HCT116 (cell line): ENCODE data around the gene DNASE2B. TPM values are rescaled to one million over a fixed set of nuclear protein-coding genes. Genes with fewer than 3 reads are reported as not detected.

ENCODE experiments used
- ATAC-seq: fragments of 200-7000 bp; cut with Tn5 transposase; 2 replicates; pipeline ENCODE4 v1.9.1; 2020; ENCODE audit warnings: mild to moderate bottlenecking, moderate library complexity
- BruUV-seq: library from RNA; stranded (reverse); fragments of 400-500 nt; replicated peaks from 2 replicates; lab custom pipeline; 2021; lab: Mats Ljungman, UMichigan
- CTCF ChIA-PET: fragments of 300-600 bp; sonication (Branson Sonifier 250); formaldehyde crosslinking; loops from one replicate; lab custom pipeline; 2021; ENCODE audit warnings: antibody characterized with exemption; lab: Charles Lee
- POLR2A ChIA-PET: fragments of 300-600, 350-600 bp; sonication (Branson Sonifier 250); formaldehyde crosslinking; loops from one replicate; lab custom pipeline; 2021; ENCODE audit warnings: antibody characterized with exemption; lab: Charles Lee
- RAD21 ChIA-PET, 2 experiments: fragments of 300-600 bp; sonication (Branson Sonifier 250); formaldehyde crosslinking; loops; one replicate each; lab custom pipeline; 2023; ENCODE audit warnings: low total read pairs in 2 of 2; ENCODE audit not compliant: uncharacterized antibody in 2 of 2, unreplicated experiment in 2 of 2, low non-redundant PET in 1 of 2; lab: Charles Lee
- DNase-seq: peaks from one replicate; pipeline ENCODE4 v3.0.0-alpha.2; 2010; ENCODE audit warnings: low read depth, low spot score
- H2AFZ ChIP-seq: fragments of 200-600 bp; shearing (Covaris generic), sonication (generic); 2 replicates; pipeline ENCODE4 v1.6.1; 2017; ENCODE audit warnings: low read depth, mixed run types, mixed read lengths, antibody characterized with exemption, low read length; ENCODE audit not compliant: poor library complexity, severe bottlenecking
- H3K27ac ChIP-seq: 2 replicates; pipeline ENCODE4 v1.5.1; 2012; ENCODE audit warnings: low read depth, low read length
- H3K27me3 ChIP-seq: fragments of 200-600 bp; sonication (generic); 2 replicates; pipeline ENCODE4 v1.6.1; 2016; ENCODE audit warnings: mixed run types, low read length, mixed read lengths; ENCODE audit not compliant: insufficient read depth
- H3K36me3 ChIP-seq, 2 experiments: fragments of 200-500 bp in 1 of 2; fragments of 200-600 bp in 1 of 2; sonication (Bioruptor generic) in 1 of 2; sonication (generic) in 1 of 2; 2 replicates each; pipeline versions ENCODE4 v1.5.1 to v1.6.1; 2014 to 2016; ENCODE audit warnings: low read length in 2 of 2, inconsistent platforms in 1 of 2, mixed read lengths in 1 of 2, mixed run types in 1 of 2; ENCODE audit not compliant: insufficient read depth in 2 of 2, control insufficient read depth in 1 of 2
- H3K4me1 ChIP-seq, 2 experiments: fragments of 200-600 bp in 1 of 2; sonication (generic) in 1 of 2; 2 replicates each; pipeline versions ENCODE4 v1.5.1 to v1.6.1; 2012 to 2017; ENCODE audit warnings: low read length in 2 of 2, inconsistent platforms in 1 of 2, mild to moderate bottlenecking in 1 of 2, mixed read lengths in 1 of 2, mixed run types in 1 of 2, moderate library complexity in 1 of 2; ENCODE audit not compliant: insufficient read depth in 2 of 2, control insufficient read depth in 1 of 2
- H3K4me2 ChIP-seq: fragments of 200-600 bp; sonication (generic); 2 replicates; pipeline ENCODE4 v1.6.1; 2017; ENCODE audit warnings: mixed run types, low read length, mixed read lengths
- H3K4me3 ChIP-seq, 2 experiments: fragments of 200-600 bp in 1 of 2; sonication (generic) in 1 of 2; replicated peaks in 1 of 2; 2 replicates each; pipeline ENCODE4 v1.5.1; 2011 to 2016; ENCODE audit warnings: low read length in 2 of 2, control low read depth in 1 of 2, low read depth in 1 of 2, mild to moderate bottlenecking in 1 of 2, mixed read lengths in 1 of 2, mixed run types in 1 of 2
- H3K79me2 ChIP-seq: fragments of 200-600 bp; sonication (generic); 2 replicates; pipeline ENCODE4 v1.6.1; 2017; ENCODE audit warnings: mild to moderate bottlenecking, mixed run types, low read length, moderate library complexity, mixed read lengths; ENCODE audit not compliant: insufficient read depth
- H3K9ac ChIP-seq: fragments of 200-600 bp; sonication (generic); 2 replicates; pipeline ENCODE4 v1.6.1; 2016; ENCODE audit warnings: low read length, mixed read lengths
- H3K9me2 ChIP-seq: fragments of 200-600 bp; sonication (generic), shearing (Covaris generic); 2 replicates; pipeline ENCODE4 v1.6.1; 2017; ENCODE audit warnings: mixed run types, mild to moderate bottlenecking, moderate library complexity; ENCODE audit not compliant: insufficient read depth
- H3K9me3 ChIP-seq, 2 experiments: fragments of 200-500 bp in 1 of 2; fragments of 200-600 bp in 1 of 2; sonication (Bioruptor generic) in 1 of 2; sonication (generic) in 1 of 2; 2 replicates each; pipeline ENCODE4 v1.6.1; 2014 to 2017; ENCODE audit warnings: low read length in 2 of 2, mixed read lengths in 2 of 2, inconsistent platforms in 1 of 2, low read depth in 1 of 2, mild to moderate bottlenecking in 1 of 2, mixed run types in 1 of 2, moderate library complexity in 1 of 2; ENCODE audit not compliant: control insufficient read depth in 1 of 2, insufficient read depth in 1 of 2
- H4K20me1 ChIP-seq: fragments of 200-600 bp; sonication (generic), shearing (Covaris generic); 2 replicates; pipeline ENCODE4 v1.6.1; 2017; ENCODE audit warnings: mixed run types, mild to moderate bottlenecking, moderate library complexity; ENCODE audit not compliant: insufficient read depth
- CBX3 ChIP-seq: IDR thresholded peaks from 2 replicates; pipeline ENCODE4 v1.6.1; 2012; ENCODE audit warnings: low read depth
- CEBPB ChIP-seq: IDR thresholded peaks from 2 replicates; pipeline ENCODE4 v1.6.1; 2012; ENCODE audit warnings: low read depth
- FOSL1 ChIP-seq: IDR thresholded peaks from 2 replicates; pipeline ENCODE4 v1.6.1; 2012; ENCODE audit warnings: low read depth
- MAX ChIP-seq: IDR thresholded peaks from 2 replicates; pipeline ENCODE4 v1.6.1; 2012
- TCF7L2 ChIP-seq: IDR thresholded peaks from 2 replicates; pipeline ENCODE4 v1.7.0; 2011; ENCODE audit warnings: borderline replicate concordance, inconsistent platforms; ENCODE audit not compliant: insufficient read depth, insufficient read length; ENCODE audit errors: extremely low read depth
- ZFX ChIP-seq: fragments of 450-650 bp; IDR thresholded peaks from 2 replicates; pipeline ENCODE4 v1.6.1; 2017
- intact Hi-C: fragments of 100-400 bp; cut with micrococcal nuclease; formaldehyde crosslinking; loops from 2 replicates; pipeline ENCODE4 v1.10.0; 2022
- total RNA-seq: library from RNA; stranded (reverse); gene quantifications from one replicate; pipeline ENCODE4 v1.2.1, GENCODE V29; 2021; ENCODE audit not compliant: unreplicated experiment

The DNASE2B gene
- total RNA-seq, 1 experiment from 2014 or later = 0.42 TPM

DNA sequence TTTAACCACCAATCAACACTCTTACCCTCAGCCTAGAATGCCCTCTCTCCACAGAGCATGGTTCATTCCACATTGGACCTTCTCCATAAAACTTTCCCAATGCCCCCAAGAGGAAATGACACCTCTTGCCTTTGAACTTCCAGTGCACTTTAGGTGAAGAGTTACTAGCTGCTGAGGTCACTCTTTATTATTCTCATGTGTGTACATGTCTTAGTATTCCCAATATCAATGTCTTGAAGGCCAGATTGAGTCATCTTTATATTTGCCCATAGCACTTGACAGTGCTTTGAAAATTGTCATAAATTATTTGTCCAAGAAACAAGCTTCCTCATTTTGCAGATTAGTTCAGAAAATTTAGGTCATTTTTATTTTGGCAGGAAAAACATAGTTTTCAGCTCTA is 8.1 kb upstream of the DNASE2B start:
- no peak for ATAC-seq
- Histone ChIP-seq H3K27ac (no peak overlapping the region), H3K9me2 (no peaks in the 10 kb centered on the region), H3K4me1 (peaks cover 31 to 35% of the 10 kb centered on the region in 2 experiments), H3K79me2 (no peaks in the 10 kb centered on the region), H4K20me1 (no peaks in the 10 kb centered on the region), H3K27me3 (no peaks in the 10 kb centered on the region), H3K9me3 (no peaks in the 10 kb centered on the region), H3K36me3 (no peaks in the 10 kb centered on the region), H3K4me3 (no peak overlapping the region), H2AFZ (peak overlapping the region; percentile 14), H3K9ac (no peak overlapping the region), H3K4me2 (no peak overlapping the region)
- intact Hi-C loops = no loop called here
- no peak for DNase-seq
- CTCF ChIA-PET = no interaction called here
- TF ChIP-seq TCF7L2 (peak; percentile 92), FOSL1 (no peak)
- POLR2A ChIA-PET = interaction anchor here (1.3 kb wide), 1 partner anchor 11 kb away, joined by 3 read pairs; no protein-coding TSS in a partner anchor
- BruUV-seq = no TSS peak
- RAD21 ChIA-PET = no interaction called here

- ATAC-seq (no peak), DNase-seq (no peak)
- Histone ChIP-seq H3K9ac (no peak overlapping the region), H3K4me1 (peaks cover 3 to 18% of the 10 kb centered on the region in 2 experiments), H2AFZ (no peak overlapping the region), H3K4me3 (no peak overlapping the region), H3K9me2 (no peaks in the 10 kb centered on the region), H4K20me1 (no peaks in the 10 kb centered on the region), H3K27ac (no peak overlapping the region), H3K9me3 (no peaks in the 10 kb centered on the region), H3K27me3 (no peaks in the 10 kb centered on the region), H3K79me2 (no peaks in the 10 kb centered on the region), H3K4me2 (no peak overlapping the region), H3K36me3 (no peaks in the 10 kb centered on the region; a peak in 1 of 4 replicates)
- ChIA-PET POLR2A (interaction anchor here (0.7 to 1.2 kb wide), 2 partner anchors 10 to 30 kb away, joined by 3 read pairs; no protein-coding TSS in a partner anchor), RAD21 (no interaction called here), CTCF (no interaction called here)
- no TSS peak for BruUV-seq
- intact Hi-C loops = no loop called here
- TF ChIP-seq ZFX (0 out of 2 replicates have a peak, but pooled peaks have one; percentile 14), MAX (no peak), CEBPB (no peak), CBX3 (no peak), TCF7L2 (no peak)
Observed at GRCh38 chr1:84401156-84401555, 2.9 kb downstream of the DNASE2B start.
